ENCODE measurements around the gene ADAMTS18. TPM values are rescaled to one million over a fixed set of nuclear protein-coding genes. Genes with fewer than 3 reads are reported as not detected.

ADAMTS18 gene
- polyA plus RNA-seq, 1 of the 3 experiments (the other 2 are of a cell fraction) = under 0.01 TPM

GRCh38 chr16:77344341-77344740 is 90.5 kb downstream of the ADAMTS18 start (continued):
- TF ChIP-seq, protein P1, sequence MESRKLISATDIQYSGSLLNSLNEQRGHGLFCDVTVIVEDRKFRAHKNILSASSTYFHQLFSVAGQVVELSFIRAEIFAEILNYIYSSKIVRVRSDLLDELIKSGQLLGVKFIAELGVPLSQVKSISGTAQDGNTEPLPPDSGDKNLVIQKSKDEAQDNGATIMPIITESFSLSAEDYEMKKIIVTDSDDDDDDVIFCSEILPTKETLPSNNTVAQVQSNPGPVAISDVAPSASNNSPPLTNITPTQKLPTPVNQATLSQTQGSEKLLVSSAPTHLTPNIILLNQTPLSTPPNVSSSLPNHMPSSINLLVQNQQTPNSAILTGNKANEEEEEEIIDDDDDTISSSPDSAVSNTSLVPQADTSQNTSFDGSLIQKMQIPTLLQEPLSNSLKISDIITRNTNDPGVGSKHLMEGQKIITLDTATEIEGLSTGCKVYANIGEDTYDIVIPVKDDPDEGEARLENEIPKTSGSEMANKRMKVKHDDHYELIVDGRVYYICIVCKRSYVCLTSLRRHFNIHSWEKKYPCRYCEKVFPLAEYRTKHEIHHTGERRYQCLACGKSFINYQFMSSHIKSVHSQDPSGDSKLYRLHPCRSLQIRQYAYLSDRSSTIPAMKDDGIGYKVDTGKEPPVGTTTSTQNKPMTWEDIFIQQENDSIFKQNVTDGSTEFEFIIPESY (IDR thresholded peaks at IDR 0.05; ENCODE audit: borderline replicate concordance, low read depth) = no peak
- TF ChIP-seq MAX (IDR thresholded peaks at IDR 0.05; ENCODE audit: low read depth) = no peak
- no peak for TF ChIP-seq EZH2phosphoT487 (IDR thresholded peaks at IDR 0.05; ENCODE audit: borderline replicate concordance, low read depth)
- TF ChIP-seq NFIC (IDR thresholded peaks at IDR 0.05; ENCODE audit: borderline replicate concordance) = no peak

DNA sequence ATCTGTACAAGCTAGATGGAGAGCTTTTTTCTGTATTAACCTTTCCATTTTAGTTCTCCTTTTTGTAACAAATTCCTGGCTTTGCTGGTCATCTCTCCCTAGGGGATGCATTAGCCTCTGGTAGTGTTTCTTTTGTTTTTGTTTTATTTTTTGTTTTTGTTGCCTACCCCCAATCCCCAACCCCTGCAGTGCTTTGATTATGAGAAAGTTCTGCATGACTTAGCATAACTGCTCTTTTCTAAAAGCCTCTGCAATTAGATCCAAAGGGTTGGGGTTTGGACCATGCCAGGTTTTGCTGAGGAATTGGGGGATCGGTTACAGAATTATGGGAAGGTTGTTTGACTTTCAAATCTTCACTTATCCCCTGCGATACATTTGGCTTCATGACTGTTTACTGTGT is 98.2 kb downstream of the ADAMTS18 start:
- TF ChIP-seq FOXM1 (IDR thresholded peaks at IDR 0.05; ENCODE audit: low read depth) (no peak), REST (IDR thresholded peaks at IDR 0.05; ENCODE audit: low read depth, low read length) (no peak), FOSL2 (IDR thresholded peaks at IDR 0.05; ENCODE audit: borderline replicate concordance, low read depth) (no peak), GABPA (IDR thresholded peaks at IDR 0.05; ENCODE audit: low read depth) (no peak), TAF1 (IDR thresholded peaks at IDR 0.05; ENCODE audit: borderline replicate concordance, low read depth, low read length) (no peak), ELF1 (IDR thresholded peaks at IDR 0.05) (no peak), RAD21 (IDR thresholded peaks at IDR 0.05; ENCODE audit: low read length) (no peak), CHD2 (IDR thresholded peaks at IDR 0.05; ENCODE audit: low read length, partially characterized antibody) (no peak), EP300 (IDR thresholded peaks at IDR 0.05; ENCODE audit: borderline replicate concordance in 1 of 2, low read depth in 1 of 2, low read length in 1 of 2) (no peak), POLR2AphosphoS5 (IDR thresholded peaks at IDR 0.05; ENCODE audit: low read depth, low read length) (no peak), TCF12 (IDR thresholded peaks at IDR 0.05) (no peak), MXI1 (IDR thresholded peaks at IDR 0.05; ENCODE audit: low read depth, low read length) (no peak), SMC3 (IDR thresholded peaks at IDR 0.05; ENCODE audit: low read depth, low read length) (no peak), FOXJ3 (CRISPR knock-in tag; IDR thresholded peaks at IDR 0.05) (no peak), PBX3 (IDR thresholded peaks at IDR 0.05) (no peak), NRF1 (IDR thresholded peaks at IDR 0.05; ENCODE audit: low read depth, low read length) (no peak), JUND (IDR thresholded peaks at IDR 0.05) (no peak), TEAD4 (IDR thresholded peaks at IDR 0.05; ENCODE audit: borderline replicate concordance, insufficient read depth) (no peak)
- TF ChIP-seq, protein P2, sequence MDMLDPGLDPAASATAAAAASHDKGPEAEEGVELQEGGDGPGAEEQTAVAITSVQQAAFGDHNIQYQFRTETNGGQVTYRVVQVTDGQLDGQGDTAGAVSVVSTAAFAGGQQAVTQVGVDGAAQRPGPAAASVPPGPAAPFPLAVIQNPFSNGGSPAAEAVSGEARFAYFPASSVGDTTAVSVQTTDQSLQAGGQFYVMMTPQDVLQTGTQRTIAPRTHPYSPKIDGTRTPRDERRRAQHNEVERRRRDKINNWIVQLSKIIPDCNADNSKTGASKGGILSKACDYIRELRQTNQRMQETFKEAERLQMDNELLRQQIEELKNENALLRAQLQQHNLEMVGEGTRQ (IDR thresholded peaks at IDR 0.05; ENCODE audit: borderline replicate concordance, low read depth, low read length) = no peak
- TF ChIP-seq, protein P1 (IDR thresholded peaks at IDR 0.05; ENCODE audit: borderline replicate concordance, low read depth) = no peak
- Histone ChIP-seq H2AFZ (ENCODE audit: low read depth) (no peak overlapping the region), H3F3A (replicated peaks; ENCODE audit: insufficient read depth) (no peaks in the 10 kb centered on the region), H3K9me2 (no peaks in the 10 kb centered on the region), H4K20me1 (ENCODE audit: insufficient read depth) (no peaks in the 10 kb centered on the region), H3K36me3 (replicated peaks in 1 of 2; ENCODE audit: control insufficient read depth in 1 of 2, insufficient read depth in 2 of 2, low read length in 1 of 2) (no peaks in the 10 kb centered on the region), H3K27ac (ENCODE audit: low read depth in 2 of 2, low read length in 1 of 2) (no peak overlapping the region), H3K4me2 (no peak overlapping the region), H3K9me3 (no peaks in the 10 kb centered on the region), H3K4me3 (ENCODE audit: low read depth in 2 of 2, low read length in 1 of 2) (no peak overlapping the region), H3K9ac (no peak overlapping the region), H3K4me1 (ENCODE audit: control insufficient read depth in 1 of 2, insufficient read depth in 2 of 2, low read depth in 1 of 2, low read length in 1 of 2) (no peaks in the 10 kb centered on the region), H3K27me3 (ENCODE audit: insufficient read depth) (no peaks in the 10 kb centered on the region), H3K79me2 (ENCODE audit: insufficient read depth) (no peaks in the 10 kb centered on the region)
- ChIA-PET POLR2A (no interaction called here), CTCF (no interaction called here)
- WGBS (ENCODE audit: low lambda C conversion rate) = 54% methylated on average over 2 of the region's 2 CpGs
- no peak for DNase-seq
